Endothelial cell of umbilical vein (primary cell): ENCODE data around the gene PRR3. TPM values are rescaled to one million over a fixed set of nuclear protein-coding genes. Genes with fewer than 3 reads are reported as not detected.

ENCODE experiments used
- BruUV-seq: library from RNA; stranded (reverse); fragments of 400-500 nt; replicated peaks from 2 replicates; lab custom pipeline; 2021; lab: Mats Ljungman, UMichigan
- CTCF ChIA-PET: fragments of 300-600, 350-600 bp; sonication (Branson Sonifier 250); formaldehyde crosslinking; loops from one replicate; lab custom pipeline; 2021; ENCODE audit warnings: antibody characterized with exemption, inconsistent platforms; lab: Charles Lee
- POLR2A ChIA-PET: fragments of 300-600, 350-600 bp; sonication (Branson Sonifier 250); formaldehyde crosslinking; loops from one replicate; lab custom pipeline; 2021; ENCODE audit warnings: antibody characterized with exemption, inconsistent platforms; lab: Charles Lee
- DNase-seq: peaks from one replicate; pipeline ENCODE4 v3.0.0-alpha.2; 2011; ENCODE audit warnings: low read depth, low spot score
- FAIRE-seq: peaks from 2 replicates; lab custom pipeline; 2011; peaks lifted over from hg19 to GRCh38; lab: Jason Lieb, UNC
- H2AFZ ChIP-seq: 2 replicates; pipeline ENCODE4 v1.6.0; 2012; ENCODE audit warnings: low read depth, low read length, control low read depth, inconsistent platforms
- H3K27ac ChIP-seq: 2 replicates; pipeline ENCODE4 v1.5.1; 2011; ENCODE audit warnings: low read depth, mild to moderate bottlenecking, control low read depth, low read length, moderate library complexity; ENCODE audit not compliant: insufficient read depth
- H3K27me3 ChIP-seq, 2 experiments: 2 replicates each; pipeline versions ENCODE4 v1.6.0 to v1.6.1; 2011; ENCODE audit warnings: low read length in 2 of 2, mixed read lengths in 1 of 2; ENCODE audit not compliant: control insufficient read depth in 2 of 2, insufficient read depth in 2 of 2
- H3K36me3 ChIP-seq, 2 experiments: 2 replicates in 1 of 2; 3 replicates in 1 of 2; pipeline ENCODE4 v1.5.1; 2011; ENCODE audit warnings: low read length in 2 of 2, mild to moderate bottlenecking in 1 of 2, moderate library complexity in 1 of 2; ENCODE audit not compliant: control insufficient read depth in 2 of 2, insufficient read depth in 2 of 2; ENCODE audit errors: extremely low read depth in 1 of 2
- H3K4me1 ChIP-seq: 3 replicates; pipeline ENCODE4 v1.5.1; 2011; ENCODE audit warnings: mild to moderate bottlenecking, low read length; ENCODE audit not compliant: control insufficient read depth, insufficient read depth; ENCODE audit errors: extremely low read depth
- H3K4me2 ChIP-seq: 2 replicates; pipeline ENCODE4 v1.6.1; 2011; ENCODE audit warnings: low read length, control low read depth, mixed read lengths; ENCODE audit not compliant: insufficient read depth
- H3K4me3 ChIP-seq, 3 experiments: fragments of 200-600 bp in 1 of 3; sonication (generic), shearing (Covaris generic) in 1 of 3; replicated peaks in 1 of 3; 2 replicates each; pipeline ENCODE4 v1.5.1; 2011 to 2016; ENCODE audit warnings: control low read depth in 3 of 3, low read length in 3 of 3, mild to moderate bottlenecking in 2 of 3, inconsistent platforms in 1 of 3, low read depth in 1 of 3, moderate library complexity in 1 of 3; ENCODE audit not compliant: insufficient read depth in 1 of 3
- H3K79me2 ChIP-seq: 2 replicates; pipeline ENCODE4 v1.6.0; 2012; ENCODE audit warnings: low read length, inconsistent platforms; ENCODE audit not compliant: control insufficient read depth, insufficient read depth
- H3K9ac ChIP-seq: replicated peaks from 2 replicates; pipeline ENCODE3; 2011; ENCODE audit warnings: low read length, control low read depth; ENCODE audit not compliant: insufficient read depth; ENCODE audit errors: extremely low read depth
- H3K9me1 ChIP-seq: replicated peaks from 3 replicates; pipeline ENCODE4 v1.6.0; 2011; ENCODE audit warnings: mild to moderate bottlenecking, low read length; ENCODE audit not compliant: control insufficient read depth, insufficient read depth; ENCODE audit errors: extremely low read depth
- H3K9me3 ChIP-seq: replicated peaks from 2 replicates; pipeline ENCODE4 v1.5.1; 2012; ENCODE audit warnings: low read length, inconsistent platforms; ENCODE audit not compliant: control insufficient read depth, insufficient read depth
- H4K20me1 ChIP-seq: replicated peaks from 2 replicates; pipeline ENCODE3; 2011; ENCODE audit warnings: mild to moderate bottlenecking, low read length; ENCODE audit not compliant: control insufficient read depth, insufficient read depth; ENCODE audit errors: extremely low read depth
- EZH2 ChIP-seq: IDR thresholded peaks from 2 replicates; pipeline ENCODE4 v1.6.1; 2012; ENCODE audit warnings: borderline replicate concordance, low read depth, mild to moderate bottlenecking, moderate library complexity, low read length, inconsistent platforms; ENCODE audit not compliant: severe bottlenecking
- FOS ChIP-seq: IDR thresholded peaks from 2 replicates; pipeline ENCODE4 v1.6.1; 2011; ENCODE audit warnings: mild to moderate bottlenecking, low read length, moderate library complexity, borderline replicate concordance; ENCODE audit not compliant: insufficient read depth
- GATA2 ChIP-seq: IDR thresholded peaks from 2 replicates; pipeline ENCODE4 v1.7.0; 2011; ENCODE audit warnings: low read depth, mild to moderate bottlenecking, moderate library complexity, mixed read lengths, low read length; ENCODE audit not compliant: insufficient read length, insufficient read depth
- JUN ChIP-seq: IDR thresholded peaks from 2 replicates; pipeline ENCODE4 v1.6.1; 2011; ENCODE audit warnings: borderline replicate concordance, low read depth; ENCODE audit not compliant: insufficient read length, insufficient read depth
- MYC ChIP-seq: IDR thresholded peaks from one replicate; pipeline ENCODE4 v1.6.1; 2011; ENCODE audit warnings: mild to moderate bottlenecking, low read depth, low read length
- POLR2A ChIP-seq: IDR thresholded peaks from 2 replicates; pipeline ENCODE4 v1.6.1; 2012; ENCODE audit warnings: low read depth, mild to moderate bottlenecking, control low read depth, low read length
- POLR2AphosphoS5 ChIP-seq: IDR thresholded peaks from 2 replicates; pipeline ENCODE4 v1.6.1; 2012; ENCODE audit warnings: low read depth, mild to moderate bottlenecking, control low read depth, low read length, moderate library complexity; ENCODE audit not compliant: insufficient read depth
- dilution Hi-C: fragments of 300-500 bp; cut with MboI; formaldehyde crosslinking; loops from one replicate; pipeline ENCODE4 v1.15.0; 2019; ENCODE audit warnings: low sequenced_read_pairs; ENCODE audit not compliant: extremely low pct_ligation_motif_present
- intact Hi-C: fragments of 100-400 bp; cut with micrococcal nuclease; formaldehyde crosslinking; loops from one replicate; pipeline ENCODE4 v1.10.0; 2022
- polyA plus RNA-seq, 4 experiments: library from polyadenylated mRNA; depleted of rRNA in 3 of 4; stranded (reverse) in 3 of 4; unstranded in 1 of 4; fragments of >200 nt; gene quantifications; 2 replicates each; pipeline versions ENCODE4 v1.2.1 to v1.2.3, GENCODE V29; 2011 to 2012; ENCODE audit warnings: missing spikeins in 1 of 4
- total RNA-seq: library from RNA; stranded (reverse); gene quantifications from 2 replicates; pipeline ENCODE4 v1.2.3, GENCODE V29; 2021
- TF ChIP-seq, protein P1 (sequence below): IDR thresholded peaks from 2 replicates; pipeline ENCODE4 v1.6.1; 2011; ENCODE audit not compliant: insufficient read depth, insufficient read length
- TF ChIP-seq, protein P2 (sequence below), 2 donors: IDR thresholded peaks; 1 replicate in 1 of 2; 2 replicates in 1 of 2; pipeline ENCODE4 v1.5.1; 2011; ENCODE audit warnings: low read length in 2 of 2, mild to moderate bottlenecking in 2 of 2, moderate library complexity in 2 of 2, control low read depth in 1 of 2, inconsistent platforms in 1 of 2, low read depth in 1 of 2; ENCODE audit not compliant: insufficient read depth in 1 of 2; ENCODE audit errors: extremely low read depth in 1 of 2

PRR3 gene
- total and polyA plus RNA-seq, 2 donors (not counting 3 experiments of a cell fraction or from before 2014, with no cell fraction given) = 10.6 to 22.3 TPM

DNA sequence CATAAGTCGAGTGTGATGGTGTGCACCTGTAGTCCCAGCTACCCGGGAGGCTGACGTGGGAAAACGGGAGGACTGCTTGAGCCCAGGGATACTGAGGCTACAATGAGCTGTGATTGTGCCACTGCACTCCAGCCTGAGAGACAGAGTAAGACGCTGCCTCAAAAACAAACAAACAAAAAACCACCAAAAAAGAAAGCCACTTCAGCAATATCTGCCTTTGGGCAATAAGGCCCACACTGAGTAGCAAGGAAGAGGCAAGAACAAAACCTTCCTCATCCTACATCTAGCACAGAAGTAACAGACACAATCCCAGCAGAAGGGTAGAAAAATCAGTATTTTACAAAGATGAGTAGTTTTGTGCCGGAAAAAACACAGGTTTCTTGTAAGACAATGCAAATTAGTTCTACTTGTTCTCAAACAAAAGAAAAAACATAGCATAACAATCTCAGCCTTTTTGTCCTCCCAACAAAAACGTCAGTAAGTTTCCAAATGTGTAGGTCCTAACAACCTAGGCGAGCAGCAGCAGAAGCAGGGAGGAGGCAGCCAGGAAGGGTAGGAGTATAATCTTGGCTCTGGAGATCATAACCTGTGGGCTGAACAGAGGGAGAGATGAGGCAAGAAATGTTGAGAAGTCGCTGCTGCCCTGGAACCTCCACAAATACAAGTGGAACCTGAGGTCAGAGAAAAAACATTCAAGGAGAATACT, 54.2 kb downstream of the PRR3 start:
- intact Hi-C loops (loop anchor here (5.0 kb wide), 1 partner anchor 129 kb away; no protein-coding TSS in a partner anchor), dilution Hi-C loops (no loop called here)
- H2AFZ ChIP-seq = no peak overlapping the region
- H3K9me1 ChIP-seq = no peaks in the 10 kb centered on the region
- TF ChIP-seq POLR2A (no peak), POLR2AphosphoS5 (no peak), FOS (no peak), JUN (no peak), EZH2 (no peak), MYC (no peak), GATA2 (no peak)
- TF ChIP-seq, protein P1, sequence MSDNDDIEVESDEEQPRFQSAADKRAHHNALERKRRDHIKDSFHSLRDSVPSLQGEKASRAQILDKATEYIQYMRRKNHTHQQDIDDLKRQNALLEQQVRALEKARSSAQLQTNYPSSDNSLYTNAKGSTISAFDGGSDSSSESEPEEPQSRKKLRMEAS = no peak
- TF ChIP-seq, protein P2, sequence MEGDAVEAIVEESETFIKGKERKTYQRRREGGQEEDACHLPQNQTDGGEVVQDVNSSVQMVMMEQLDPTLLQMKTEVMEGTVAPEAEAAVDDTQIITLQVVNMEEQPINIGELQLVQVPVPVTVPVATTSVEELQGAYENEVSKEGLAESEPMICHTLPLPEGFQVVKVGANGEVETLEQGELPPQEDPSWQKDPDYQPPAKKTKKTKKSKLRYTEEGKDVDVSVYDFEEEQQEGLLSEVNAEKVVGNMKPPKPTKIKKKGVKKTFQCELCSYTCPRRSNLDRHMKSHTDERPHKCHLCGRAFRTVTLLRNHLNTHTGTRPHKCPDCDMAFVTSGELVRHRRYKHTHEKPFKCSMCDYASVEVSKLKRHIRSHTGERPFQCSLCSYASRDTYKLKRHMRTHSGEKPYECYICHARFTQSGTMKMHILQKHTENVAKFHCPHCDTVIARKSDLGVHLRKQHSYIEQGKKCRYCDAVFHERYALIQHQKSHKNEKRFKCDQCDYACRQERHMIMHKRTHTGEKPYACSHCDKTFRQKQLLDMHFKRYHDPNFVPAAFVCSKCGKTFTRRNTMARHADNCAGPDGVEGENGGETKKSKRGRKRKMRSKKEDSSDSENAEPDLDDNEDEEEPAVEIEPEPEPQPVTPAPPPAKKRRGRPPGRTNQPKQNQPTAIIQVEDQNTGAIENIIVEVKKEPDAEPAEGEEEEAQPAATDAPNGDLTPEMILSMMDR (IDR thresholded peaks at IDR 0.05; ENCODE audit: extremely low read depth in 1 of 2, insufficient read depth in 1 of 2, low read depth in 1 of 2, low read length in 2 of 2) = no peak
- DNase-seq = no peak
- no peak overlapping the region for H3K4me2 ChIP-seq
- FAIRE-seq = no peak
- BruUV-seq = no TSS peak
- H3K4me1 ChIP-seq = peaks cover 16% of the 10 kb centered on the region
- CTCF ChIA-PET = interaction anchor here (0.6 to 4.5 kb wide), 9 partner anchors 11 to 129 kb away, joined by 3 to 47 read pairs (median 4); no protein-coding TSS in a partner anchor
- H4K20me1 ChIP-seq = no peaks in the 10 kb centered on the region
- no peak overlapping the region for H3K4me3 ChIP-seq
- no peak overlapping the region for H3K9ac ChIP-seq
- no peaks in the 10 kb centered on the region for H3K27me3 ChIP-seq
- H3K9me3 ChIP-seq = no peaks in the 10 kb centered on the region
- no peak overlapping the region for H3K27ac ChIP-seq
- POLR2A ChIA-PET = interaction anchor here (1.6 to 4.1 kb wide), 2 partner anchors 12 to 129 kb away, joined by 5 to 63 read pairs; no protein-coding TSS in a partner anchor
- H3K79me2 ChIP-seq = peaks cover 21% of the 10 kb centered on the region
- H3K36me3 ChIP-seq = peaks cover 17 to 18% of the 10 kb centered on the region in 2 experiments
